GM23338 (cell line): Measurements from ENCODE around the gene ELFN2. TPM values are rescaled to one million over a fixed set of nuclear protein-coding genes. Genes with fewer than 3 reads are reported as not detected.

Experiments
- ATAC-seq: fragments of 200-7000 bp; cut with Tn5 transposase; 3 replicates; pipeline ENCODE4 v1.9.1; 2020
- DNase-seq: peaks from one replicate; pipeline ENCODE4 v3.0.0-alpha.2; 2015; ENCODE audit warnings: low spot score
- H2AFZ ChIP-seq: fragments of 200-600 bp; sonication (generic); 2 replicates; pipeline ENCODE4 v1.8.0; 2016; ENCODE audit warnings: antibody characterized with exemption, mild to moderate bottlenecking, moderate library complexity
- H3F3A ChIP-seq: fragments of 200-600 bp; sonication (generic); replicated peaks from 2 replicates; pipeline ENCODE4 v1.8.0; 2017; ENCODE audit warnings: antibody characterized with exemption, mixed run types, low read depth
- H3K27ac ChIP-seq: fragments of 200-600 bp; sonication (generic); 2 replicates; pipeline ENCODE4 v1.6.1; 2016; ENCODE audit warnings: low read depth
- H3K27me3 ChIP-seq: fragments of 200-600 bp; sonication (generic); 2 replicates; pipeline ENCODE4 v1.8.0; 2016; ENCODE audit warnings: mild to moderate bottlenecking, mixed run types, moderate library complexity; ENCODE audit not compliant: insufficient read depth
- H3K36me3 ChIP-seq: fragments of 200-600 bp; sonication (generic); 2 replicates; pipeline ENCODE4 v1.8.0; 2016; ENCODE audit warnings: mild to moderate bottlenecking; ENCODE audit not compliant: insufficient read depth
- H3K4me1 ChIP-seq: fragments of 200-600 bp; sonication (generic); 2 replicates; pipeline ENCODE4 v1.8.0; 2016; ENCODE audit warnings: mild to moderate bottlenecking, moderate library complexity; ENCODE audit not compliant: insufficient read depth
- H3K4me2 ChIP-seq: fragments of 200-600 bp; sonication (generic); 2 replicates; pipeline ENCODE4 v1.7.1; 2017; ENCODE audit warnings: mixed run types
- H3K4me3 ChIP-seq: fragments of 200-600 bp; sonication (generic); 2 replicates; pipeline ENCODE4 v1.6.1; 2016; ENCODE audit warnings: mixed run types
- H3K79me2 ChIP-seq: fragments of 200-600 bp; sonication (generic); replicated peaks from 2 replicates; pipeline ENCODE4 v1.8.0; 2017; ENCODE audit warnings: mild to moderate bottlenecking; ENCODE audit not compliant: insufficient read depth
- H3K9me2 ChIP-seq: fragments of 200-600 bp; sonication (generic); 2 replicates; pipeline ENCODE4 v1.8.0; 2017; ENCODE audit not compliant: insufficient read depth
- H4K20me1 ChIP-seq: fragments of 200-600 bp; sonication (generic); replicated peaks from 2 replicates; pipeline ENCODE4 v1.8.0; 2017; ENCODE audit warnings: mild to moderate bottlenecking; ENCODE audit not compliant: insufficient read depth
- H3K27ac Mint-ChIP-seq: 2 replicates; pipeline ENCODE4 v1.8.0; 2020; ENCODE audit warnings: inconsistent platforms, mild to moderate bottlenecking, moderate library complexity, mixed read lengths
- H3K27me3 Mint-ChIP-seq: 3 replicates; pipeline ENCODE4 v1.8.0; 2022; ENCODE audit warnings: low read depth, mild to moderate bottlenecking, moderate library complexity, mixed read lengths, inconsistent platforms; ENCODE audit not compliant: insufficient read depth, poor library complexity
- H3K36me3 Mint-ChIP-seq: 3 replicates; pipeline ENCODE4 v1.8.0; 2021; ENCODE audit warnings: low read depth, mild to moderate bottlenecking, inconsistent platforms, moderate library complexity, mixed read lengths
- H3K4me1 Mint-ChIP-seq: 3 replicates; pipeline ENCODE4 v1.8.0; 2020; ENCODE audit warnings: mild to moderate bottlenecking, inconsistent platforms, mixed read lengths
- H3K4me3 Mint-ChIP-seq: 3 replicates; pipeline ENCODE4 v1.8.0; 2021; ENCODE audit warnings: moderate library complexity, mild to moderate bottlenecking, inconsistent platforms, mixed read lengths
- H3K9me3 Mint-ChIP-seq: 3 replicates; pipeline ENCODE4 v1.8.0; 2020; ENCODE audit warnings: moderate library complexity, mild to moderate bottlenecking, inconsistent platforms, mixed read lengths
- CREB1 ChIP-seq: fragments of 250-450 bp; sonication (Bioruptor Pico); IDR thresholded peaks from 2 replicates; pipeline ENCODE4 v1.5.0; 2020; ENCODE audit warnings: low read depth, mild to moderate bottlenecking, moderate library complexity
- EZH2 ChIP-seq: fragments of 200-600 bp; sonication (generic); IDR thresholded peaks from one replicate; pipeline ENCODE4 v1.8.0; 2017; ENCODE audit warnings: antibody characterized with exemption, mild to moderate bottlenecking, low read depth; ENCODE audit not compliant: unreplicated experiment
- EZH2phosphoT487 ChIP-seq: fragments of 200-600 bp; sonication (generic); IDR thresholded peaks from one replicate; pipeline ENCODE4 v1.8.1; 2018; ENCODE audit warnings: antibody characterized with exemption; ENCODE audit not compliant: unreplicated experiment
- JUNB ChIP-seq: IDR thresholded peaks from one replicate; pipeline ENCODE4 v1.6.1; 2016; ENCODE audit warnings: antibody characterized with exemption; ENCODE audit not compliant: unreplicated experiment
- POLR2AphosphoS5 ChIP-seq: IDR thresholded peaks from 2 replicates; pipeline ENCODE4 v1.6.1; 2016; ENCODE audit warnings: antibody characterized with exemption, low read depth
- STAT1 ChIP-seq: IDR thresholded peaks from one replicate; pipeline ENCODE4 v1.6.1; 2016; ENCODE audit warnings: antibody characterized with exemption; ENCODE audit not compliant: unreplicated experiment
- ZNF114 ChIP-seq: fragments of 250-450 bp; sonication (Bioruptor Pico); IDR thresholded peaks from 2 replicates; pipeline ENCODE4 v1.5.0; 2020; ENCODE audit warnings: mild to moderate bottlenecking, moderate library complexity
- polyA plus RNA-seq: library from polyadenylated mRNA; unstranded; fragments of >200 nt; fragmentation: Nextera tagmentation; extraction: Ambion mirVana; gene quantifications from 2 replicates; pipeline ENCODE4 v1.2.1, GENCODE V29; 2016
- total RNA-seq: library from RNA; depleted of rRNA; stranded (reverse); fragments of >200 nt; shearing (Covaris generic); gene quantifications from 2 replicates; pipeline ENCODE4 v1.2.3, GENCODE V29; 2014
- TF ChIP-seq, protein P1 (sequence below): fragments of 250-450 bp; sonication (Bioruptor Pico); IDR thresholded peaks from 2 replicates; pipeline ENCODE4 v1.5.0; 2020; ENCODE audit warnings: mild to moderate bottlenecking, moderate library complexity
- TF ChIP-seq, protein P2 (sequence below): IDR thresholded peaks from one replicate; pipeline ENCODE4 v1.6.1; 2018; ENCODE audit warnings: antibody characterized with exemption; ENCODE audit not compliant: unreplicated experiment
- TF ChIP-seq, protein P3 (sequence below): IDR thresholded peaks from 2 replicates; pipeline ENCODE4 v1.6.1; 2016; ENCODE audit warnings: antibody characterized with exemption

Gene ELFN2
- total and polyA plus RNA-seq, 2 experiments from 2014 or later, result 0.18 to 0.35 TPM

DNA sequence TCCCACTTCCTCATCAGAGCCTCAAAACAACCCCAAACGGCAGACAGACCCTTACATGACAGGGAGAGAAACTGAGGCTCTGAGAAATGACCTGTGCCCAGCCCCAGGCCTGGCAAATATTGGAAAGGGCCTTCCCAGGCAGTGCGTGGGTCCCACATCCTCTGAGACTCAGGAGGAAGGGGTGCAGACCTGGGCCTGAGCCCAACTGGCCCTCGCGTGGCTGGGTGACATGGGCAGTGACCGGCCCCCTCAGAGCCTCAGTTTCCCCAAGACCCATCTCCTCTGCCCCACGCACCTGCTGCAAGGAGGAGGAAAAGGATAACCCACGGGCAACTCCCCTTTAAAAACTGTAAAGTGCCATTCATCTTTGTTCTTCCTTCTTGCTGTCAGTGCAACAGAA lies 35.6 kb downstream of the ELFN2 start (continued):
- TF ChIP-seq, protein P1, sequence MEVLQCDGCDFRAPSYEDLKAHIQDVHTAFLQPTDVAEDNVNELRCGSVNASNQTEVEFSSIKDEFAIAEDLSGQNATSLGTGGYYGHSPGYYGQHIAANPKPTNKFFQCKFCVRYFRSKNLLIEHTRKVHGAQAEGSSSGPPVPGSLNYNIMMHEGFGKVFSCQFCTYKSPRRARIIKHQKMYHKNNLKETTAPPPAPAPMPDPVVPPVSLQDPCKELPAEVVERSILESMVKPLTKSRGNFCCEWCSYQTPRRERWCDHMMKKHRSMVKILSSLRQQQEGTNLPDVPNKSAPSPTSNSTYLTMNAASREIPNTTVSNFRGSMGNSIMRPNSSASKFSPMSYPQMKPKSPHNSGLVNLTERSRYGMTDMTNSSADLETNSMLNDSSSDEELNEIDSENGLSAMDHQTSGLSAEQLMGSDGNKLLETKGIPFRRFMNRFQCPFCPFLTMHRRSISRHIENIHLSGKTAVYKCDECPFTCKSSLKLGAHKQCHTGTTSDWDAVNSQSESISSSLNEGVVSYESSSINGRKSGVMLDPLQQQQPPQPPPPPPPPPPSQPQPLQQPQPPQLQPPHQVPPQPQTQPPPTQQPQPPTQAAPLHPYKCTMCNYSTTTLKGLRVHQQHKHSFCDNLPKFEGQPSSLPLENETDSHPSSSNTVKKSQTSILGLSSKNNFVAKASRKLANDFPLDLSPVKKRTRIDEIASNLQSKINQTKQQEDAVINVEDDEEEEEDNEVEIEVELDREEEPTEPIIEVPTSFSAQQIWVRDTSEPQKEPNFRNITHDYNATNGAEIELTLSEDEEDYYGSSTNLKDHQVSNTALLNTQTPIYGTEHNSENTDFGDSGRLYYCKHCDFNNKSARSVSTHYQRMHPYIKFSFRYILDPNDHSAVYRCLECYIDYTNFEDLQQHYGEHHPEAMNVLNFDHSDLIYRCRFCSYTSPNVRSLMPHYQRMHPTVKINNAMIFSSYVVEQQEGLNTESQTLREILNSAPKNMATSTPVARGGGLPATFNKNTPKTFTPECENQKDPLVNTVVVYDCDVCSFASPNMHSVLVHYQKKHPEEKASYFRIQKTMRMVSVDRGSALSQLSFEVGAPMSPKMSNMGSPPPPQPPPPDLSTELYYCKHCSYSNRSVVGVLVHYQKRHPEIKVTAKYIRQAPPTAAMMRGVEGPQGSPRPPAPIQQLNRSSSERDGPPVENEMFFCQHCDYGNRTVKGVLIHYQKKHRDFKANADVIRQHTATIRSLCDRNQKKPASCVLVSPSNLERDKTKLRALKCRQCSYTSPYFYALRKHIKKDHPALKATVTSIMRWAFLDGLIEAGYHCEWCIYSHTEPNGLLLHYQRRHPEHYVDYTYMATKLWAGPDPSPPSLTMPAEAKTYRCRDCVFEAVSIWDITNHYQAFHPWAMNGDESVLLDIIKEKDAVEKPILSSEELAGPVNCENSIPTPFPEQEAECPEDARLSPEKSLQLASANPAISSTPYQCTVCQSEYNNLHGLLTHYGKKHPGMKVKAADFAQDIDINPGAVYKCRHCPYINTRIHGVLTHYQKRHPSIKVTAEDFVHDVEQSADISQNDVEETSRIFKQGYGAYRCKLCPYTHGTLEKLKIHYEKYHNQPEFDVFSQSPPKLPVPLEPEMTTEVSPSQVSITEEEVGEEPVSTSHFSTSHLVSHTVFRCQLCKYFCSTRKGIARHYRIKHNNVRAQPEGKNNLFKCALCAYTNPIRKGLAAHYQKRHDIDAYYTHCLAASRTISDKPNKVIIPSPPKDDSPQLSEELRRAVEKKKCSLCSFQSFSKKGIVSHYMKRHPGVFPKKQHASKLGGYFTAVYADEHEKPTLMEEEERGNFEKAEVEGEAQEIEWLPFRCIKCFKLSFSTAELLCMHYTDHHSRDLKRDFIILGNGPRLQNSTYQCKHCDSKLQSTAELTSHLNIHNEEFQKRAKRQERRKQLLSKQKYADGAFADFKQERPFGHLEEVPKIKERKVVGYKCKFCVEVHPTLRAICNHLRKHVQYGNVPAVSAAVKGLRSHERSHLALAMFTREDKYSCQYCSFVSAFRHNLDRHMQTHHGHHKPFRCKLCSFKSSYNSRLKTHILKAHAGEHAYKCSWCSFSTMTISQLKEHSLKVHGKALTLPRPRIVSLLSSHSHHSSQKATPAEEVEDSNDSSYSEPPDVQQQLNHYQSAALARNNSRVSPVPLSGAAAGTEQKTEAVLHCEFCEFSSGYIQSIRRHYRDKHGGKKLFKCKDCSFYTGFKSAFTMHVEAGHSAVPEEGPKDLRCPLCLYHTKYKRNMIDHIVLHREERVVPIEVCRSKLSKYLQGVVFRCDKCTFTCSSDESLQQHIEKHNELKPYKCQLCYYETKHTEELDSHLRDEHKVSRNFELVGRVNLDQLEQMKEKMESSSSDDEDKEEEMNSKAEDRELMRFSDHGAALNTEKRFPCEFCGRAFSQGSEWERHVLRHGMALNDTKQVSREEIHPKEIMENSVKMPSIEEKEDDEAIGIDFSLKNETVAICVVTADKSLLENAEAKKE (CRISPR knock-in tag), result no peak
- no peak for TF ChIP-seq EZH2

DNA sequence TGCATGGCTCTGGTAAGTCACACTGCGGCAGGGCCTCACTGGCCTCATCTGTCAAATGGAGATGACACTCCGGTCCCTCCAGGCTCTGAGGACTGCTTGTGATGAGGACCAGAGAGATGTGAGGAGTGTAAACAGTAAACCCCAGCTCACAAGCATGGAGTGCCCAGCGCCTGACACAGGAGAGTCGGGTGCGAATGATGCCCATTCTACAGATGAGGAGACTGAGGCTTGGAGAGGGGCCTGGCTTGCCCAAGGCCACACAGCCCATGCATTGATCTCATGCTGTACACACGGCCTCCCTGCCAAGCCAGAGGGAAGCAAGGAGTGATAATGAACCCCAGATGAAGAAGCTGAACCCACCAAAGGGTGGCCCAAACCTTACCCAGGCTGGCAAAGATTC lies 37.2 kb downstream of the ELFN2 start:
- ATAC-seq, result no peak
- H3F3A ChIP-seq, result no peaks in the 10 kb centered on the region
- no peaks in the 10 kb centered on the region for H3K9me2 ChIP-seq
- H3K4me3 ChIP-seq, result no peak overlapping the region
- H3K4me3 Mint-ChIP-seq, result no peak overlapping the region
- no peaks in the 10 kb centered on the region for H3K27me3 ChIP-seq
- H3K36me3 Mint-ChIP-seq, result no peaks in the 10 kb centered on the region
- H3K27ac Mint-ChIP-seq, result no peak overlapping the region
- H3K36me3 ChIP-seq, result no peaks in the 10 kb centered on the region
- H3K27ac ChIP-seq, result no peak overlapping the region
- no peak overlapping the region for H2AFZ ChIP-seq
- H3K4me1 ChIP-seq, result no peaks in the 10 kb centered on the region
- H3K27me3 Mint-ChIP-seq, result peaks cover 3% of the 10 kb centered on the region
- DNase-seq, result no peak
- no peaks in the 10 kb centered on the region for H4K20me1 ChIP-seq
- no peaks in the 10 kb centered on the region for H3K9me3 Mint-ChIP-seq
- no peaks in the 10 kb centered on the region for H3K79me2 ChIP-seq
- H3K4me1 Mint-ChIP-seq, result peaks cover 14% of the 10 kb centered on the region
- H3K4me2 ChIP-seq, result no peak overlapping the region
- TF ChIP-seq JUNB (no peak), POLR2AphosphoS5 (no peak), ZNF114 (CRISPR knock-in tag) (no peak), STAT1 (no peak), CREB1 (CRISPR knock-in tag) (no peak), EZH2phosphoT487 (no peak)
- TF ChIP-seq, protein P2, sequence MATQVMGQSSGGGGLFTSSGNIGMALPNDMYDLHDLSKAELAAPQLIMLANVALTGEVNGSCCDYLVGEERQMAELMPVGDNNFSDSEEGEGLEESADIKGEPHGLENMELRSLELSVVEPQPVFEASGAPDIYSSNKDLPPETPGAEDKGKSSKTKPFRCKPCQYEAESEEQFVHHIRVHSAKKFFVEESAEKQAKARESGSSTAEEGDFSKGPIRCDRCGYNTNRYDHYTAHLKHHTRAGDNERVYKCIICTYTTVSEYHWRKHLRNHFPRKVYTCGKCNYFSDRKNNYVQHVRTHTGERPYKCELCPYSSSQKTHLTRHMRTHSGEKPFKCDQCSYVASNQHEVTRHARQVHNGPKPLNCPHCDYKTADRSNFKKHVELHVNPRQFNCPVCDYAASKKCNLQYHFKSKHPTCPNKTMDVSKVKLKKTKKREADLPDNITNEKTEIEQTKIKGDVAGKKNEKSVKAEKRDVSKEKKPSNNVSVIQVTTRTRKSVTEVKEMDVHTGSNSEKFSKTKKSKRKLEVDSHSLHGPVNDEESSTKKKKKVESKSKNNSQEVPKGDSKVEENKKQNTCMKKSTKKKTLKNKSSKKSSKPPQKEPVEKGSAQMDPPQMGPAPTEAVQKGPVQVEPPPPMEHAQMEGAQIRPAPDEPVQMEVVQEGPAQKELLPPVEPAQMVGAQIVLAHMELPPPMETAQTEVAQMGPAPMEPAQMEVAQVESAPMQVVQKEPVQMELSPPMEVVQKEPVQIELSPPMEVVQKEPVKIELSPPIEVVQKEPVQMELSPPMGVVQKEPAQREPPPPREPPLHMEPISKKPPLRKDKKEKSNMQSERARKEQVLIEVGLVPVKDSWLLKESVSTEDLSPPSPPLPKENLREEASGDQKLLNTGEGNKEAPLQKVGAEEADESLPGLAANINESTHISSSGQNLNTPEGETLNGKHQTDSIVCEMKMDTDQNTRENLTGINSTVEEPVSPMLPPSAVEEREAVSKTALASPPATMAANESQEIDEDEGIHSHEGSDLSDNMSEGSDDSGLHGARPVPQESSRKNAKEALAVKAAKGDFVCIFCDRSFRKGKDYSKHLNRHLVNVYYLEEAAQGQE, result no peak
- TF ChIP-seq, protein P3, sequence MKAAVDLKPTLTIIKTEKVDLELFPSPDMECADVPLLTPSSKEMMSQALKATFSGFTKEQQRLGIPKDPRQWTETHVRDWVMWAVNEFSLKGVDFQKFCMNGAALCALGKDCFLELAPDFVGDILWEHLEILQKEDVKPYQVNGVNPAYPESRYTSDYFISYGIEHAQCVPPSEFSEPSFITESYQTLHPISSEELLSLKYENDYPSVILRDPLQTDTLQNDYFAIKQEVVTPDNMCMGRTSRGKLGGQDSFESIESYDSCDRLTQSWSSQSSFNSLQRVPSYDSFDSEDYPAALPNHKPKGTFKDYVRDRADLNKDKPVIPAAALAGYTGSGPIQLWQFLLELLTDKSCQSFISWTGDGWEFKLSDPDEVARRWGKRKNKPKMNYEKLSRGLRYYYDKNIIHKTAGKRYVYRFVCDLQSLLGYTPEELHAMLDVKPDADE, result no peak
